ENCODE measurements around the gene TNC. TPM values are rescaled to one million over a fixed set of nuclear protein-coding genes. Genes with fewer than 3 reads are reported as not detected.

TNC gene
- total RNA-seq, 2 experiments from 2014 or later: 0.03 TPM; not detected in 1

DNA sequence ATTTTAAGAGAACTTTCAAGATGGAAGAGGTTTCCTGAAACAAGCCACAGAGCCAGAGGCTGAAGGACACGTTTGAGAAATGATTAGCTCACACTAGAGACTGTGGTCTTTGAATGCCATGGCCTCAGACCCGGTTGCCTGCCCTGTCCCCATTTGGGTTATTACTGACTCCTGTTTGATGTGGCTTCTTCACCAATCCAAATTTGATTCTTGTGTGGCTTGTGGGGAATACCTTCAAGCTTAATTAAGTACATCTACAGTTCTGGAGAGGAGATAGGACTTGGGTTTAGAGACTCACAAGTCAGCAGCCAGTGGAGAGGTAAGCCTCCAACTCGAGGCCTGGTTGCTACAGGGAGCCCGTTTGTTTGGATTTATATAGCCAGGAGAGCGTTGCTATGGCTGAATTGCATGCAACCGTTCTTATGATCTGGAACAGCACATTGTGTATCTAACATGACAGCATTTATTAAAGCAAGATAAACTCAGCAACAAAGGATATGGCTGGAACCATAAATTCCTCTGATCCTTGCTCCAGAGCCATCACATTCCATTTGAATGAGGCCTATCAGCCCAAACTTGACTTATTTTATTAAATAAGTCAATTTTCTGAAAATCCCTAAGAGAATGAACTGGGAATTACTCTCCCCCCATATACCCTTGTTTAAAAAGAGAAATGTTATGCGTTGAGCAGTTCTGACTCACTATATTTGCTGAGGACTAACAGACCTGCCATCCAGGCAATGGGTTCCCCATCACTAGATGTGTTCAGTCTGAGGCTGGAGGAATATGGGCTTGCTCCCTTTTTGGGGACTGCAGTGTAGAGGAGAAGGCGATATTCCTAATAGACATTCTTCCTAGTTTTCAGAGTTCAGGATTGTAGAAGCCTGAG, 99.2 kb downstream of the TNC start:
- no peaks in the 10 kb centered on the region for H3K9me3 Mint-ChIP-seq
- DNase-seq (no peak), ATAC-seq (ENCODE audit: low read depth) (no peak)
- H3K27ac Mint-ChIP-seq: no peak overlapping the region
- H3K4me1 Mint-ChIP-seq: peaks cover 28% of the 10 kb centered on the region
- POLR2A ChIA-PET: no interaction called here
- peaks cover 2% of the 10 kb centered on the region for H3K27me3 Mint-ChIP-seq
- H3K36me3 Mint-ChIP-seq: peaks cover 4% of the 10 kb centered on the region
- no peak overlapping the region for H3K4me3 Mint-ChIP-seq

DNA sequence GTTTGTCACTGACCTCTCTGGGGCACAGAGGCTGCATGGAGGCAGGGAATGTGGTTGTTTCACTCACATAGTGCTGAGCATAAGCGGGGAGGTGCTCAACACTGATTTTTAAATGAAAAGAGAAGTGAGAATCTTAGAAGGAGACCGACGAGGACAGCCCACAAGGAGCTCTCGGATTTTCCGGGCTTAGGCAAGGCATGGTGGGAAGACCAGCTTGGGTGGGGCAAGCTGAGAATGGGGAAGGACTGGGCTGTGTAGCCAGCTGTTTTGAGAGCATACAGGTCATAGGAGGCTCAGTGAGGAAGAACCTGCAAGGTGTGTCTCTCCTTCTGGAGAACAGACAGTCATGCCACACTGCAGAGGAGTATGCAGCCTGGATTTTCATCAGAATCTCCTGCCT, 101.6 kb downstream of the TNC start:
- H3K36me3 Mint-ChIP-seq: peaks cover 9% of the 10 kb centered on the region
- no peak overlapping the region for H3K4me3 Mint-ChIP-seq
- DNase-seq: no peak
- no peaks in the 10 kb centered on the region for H3K9me3 Mint-ChIP-seq
- ATAC-seq (ENCODE audit: low read depth): no peak
- POLR2A ChIA-PET: interaction anchor here (0.9 kb wide), 1 partner anchor 109 kb away, joined by 3 read pairs; no protein-coding TSS in a partner anchor
- peaks cover 2% of the 10 kb centered on the region for H3K27me3 Mint-ChIP-seq
- H3K27ac Mint-ChIP-seq: no peak overlapping the region
- peaks cover 40% of the 10 kb centered on the region for H3K4me1 Mint-ChIP-seq

DNA sequence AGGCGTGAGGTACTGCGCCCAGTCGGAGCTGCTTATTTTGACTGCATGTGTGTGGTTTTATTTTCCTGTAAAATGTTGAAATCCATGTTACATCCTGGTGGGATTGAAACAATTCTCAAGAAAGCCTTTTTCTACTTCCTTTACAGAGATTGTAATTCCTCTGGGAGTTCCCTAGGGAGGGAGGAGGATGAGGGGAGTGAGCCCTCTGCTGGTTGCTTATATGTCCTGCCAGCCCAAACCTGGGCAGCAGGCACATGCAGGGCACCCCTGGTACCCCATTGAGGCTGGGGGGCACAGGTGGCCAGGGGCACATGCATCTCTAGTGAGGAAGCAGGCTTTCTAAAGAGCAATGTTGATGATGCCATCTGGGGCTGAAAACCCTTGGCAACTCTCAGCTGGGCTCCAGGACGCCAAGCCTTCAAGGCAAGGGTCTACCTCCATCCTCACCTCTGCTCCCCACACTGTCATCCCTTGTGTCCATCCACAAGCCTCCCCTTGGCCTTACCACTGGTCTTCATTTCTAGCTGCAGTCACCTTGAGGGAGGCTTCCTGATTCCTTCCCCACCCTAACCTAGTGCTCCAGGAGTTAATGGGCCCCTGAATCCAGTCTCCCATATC, 102.8 kb downstream of the TNC start:
- peaks cover 2% of the 10 kb centered on the region for H3K27me3 Mint-ChIP-seq
- peaks cover 44% of the 10 kb centered on the region for H3K4me1 Mint-ChIP-seq
- ATAC-seq (ENCODE audit: low read depth): no peak
- H3K36me3 Mint-ChIP-seq: peaks cover 11% of the 10 kb centered on the region
- no peak overlapping the region for H3K27ac Mint-ChIP-seq
- H3K4me3 Mint-ChIP-seq: no peak overlapping the region
- no peak for DNase-seq
- POLR2A ChIA-PET: interaction anchor here (1.4 kb wide), 2 partner anchors 296 to 334 kb away, joined by 3 to 10 read pairs; partner anchors contain the start of gene TEX48
- no peaks in the 10 kb centered on the region for H3K9me3 Mint-ChIP-seq

DNA sequence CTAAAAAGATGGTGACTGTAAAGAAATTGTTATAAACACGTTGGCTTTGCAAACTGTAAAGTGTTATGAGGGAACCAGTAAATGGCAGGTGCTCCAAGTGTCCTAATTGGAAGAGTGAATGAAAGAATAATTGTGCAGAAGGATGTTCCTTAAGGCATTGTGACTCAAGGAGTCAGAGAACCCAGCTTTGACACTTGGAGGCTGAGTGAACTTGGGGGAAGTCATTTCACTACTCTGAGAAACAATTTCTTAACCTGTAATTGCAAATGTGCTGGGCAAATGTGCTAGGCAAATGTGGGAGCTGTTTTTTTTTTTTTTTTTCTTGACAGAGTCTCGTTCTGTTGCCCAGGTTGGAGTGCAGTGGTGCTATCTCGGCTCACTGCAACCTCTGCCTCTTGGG, 103.5 kb downstream of the TNC start:
- H3K36me3 Mint-ChIP-seq: peaks cover 11% of the 10 kb centered on the region
- no peaks in the 10 kb centered on the region for H3K9me3 Mint-ChIP-seq
- peaks cover 45% of the 10 kb centered on the region for H3K4me1 Mint-ChIP-seq
- no peak overlapping the region for H3K4me3 Mint-ChIP-seq
- no peak for DNase-seq
- H3K27me3 Mint-ChIP-seq: peaks cover 2% of the 10 kb centered on the region
- POLR2A ChIA-PET: interaction anchor here (1.4 kb wide), 2 partner anchors 295 to 333 kb away, joined by 3 to 10 read pairs; partner anchors contain the start of gene TEX48
- no peak for ATAC-seq (ENCODE audit: low read depth)
- H3K27ac Mint-ChIP-seq: peak overlapping the region; percentile 73

DNA sequence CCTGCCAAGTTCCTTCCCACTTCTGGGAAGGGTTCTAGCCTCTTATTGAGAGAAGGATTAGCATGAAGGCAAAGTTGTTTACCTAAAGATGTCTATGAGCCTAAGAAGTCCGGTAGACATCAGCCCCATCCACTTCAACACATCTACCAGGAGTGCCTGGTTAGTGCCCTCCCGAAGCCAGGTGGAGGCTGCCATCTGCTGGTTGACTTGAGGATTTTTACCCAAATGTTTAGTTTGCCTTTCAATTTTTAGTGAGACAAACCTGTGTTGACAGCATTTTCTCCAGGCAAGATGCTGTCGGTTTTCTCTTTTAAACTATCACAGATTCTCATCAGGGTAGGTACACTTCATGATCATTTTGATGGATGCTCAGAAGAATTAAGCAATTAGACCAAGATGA, 104.0 kb downstream of the TNC start:
- POLR2A ChIA-PET: interaction anchor here (1.4 to 7.0 kb wide), 3 partner anchors 85 to 333 kb away, joined by 3 to 45 read pairs (median 10); partner anchors contain the start of genes TEX48 and TNFSF8
- H3K36me3 Mint-ChIP-seq: peaks cover 11% of the 10 kb centered on the region
- no peaks in the 10 kb centered on the region for H3K9me3 Mint-ChIP-seq
- H3K4me3 Mint-ChIP-seq: peak overlapping the region; percentile 26
- peak; percentile 90 for ATAC-seq (ENCODE audit: low read depth)
- H3K27ac Mint-ChIP-seq: peak overlapping the region; percentile 73
- DNase-seq: peak; percentile 76
- H3K4me1 Mint-ChIP-seq: peaks cover 49% of the 10 kb centered on the region
- peaks cover 2% of the 10 kb centered on the region for H3K27me3 Mint-ChIP-seq

DNA sequence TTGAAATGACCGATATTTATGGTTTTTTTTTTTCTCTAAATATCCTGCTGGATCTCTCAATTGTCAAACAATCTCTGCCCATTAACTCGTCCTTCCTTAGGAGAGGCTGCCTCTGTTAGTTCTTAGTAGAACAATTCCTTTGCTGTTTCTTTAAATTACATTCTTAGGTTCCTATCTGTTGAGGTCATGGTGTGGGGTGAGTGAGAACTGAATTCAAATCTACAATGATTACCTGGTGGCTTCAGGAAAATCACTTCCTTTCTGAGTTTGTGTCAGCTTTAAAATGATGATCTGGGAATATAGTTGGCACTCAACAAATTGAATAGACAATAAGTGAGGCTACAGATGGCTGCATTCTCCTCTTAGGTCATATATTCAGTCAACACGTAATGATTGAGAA, 105.5 kb downstream of the TNC start:
- H3K27me3 Mint-ChIP-seq: peaks cover 2% of the 10 kb centered on the region
- POLR2A ChIA-PET: interaction anchor here (7.0 kb wide), 1 partner anchor 84 kb away, joined by 45 read pairs; the partner anchor contains the start of gene TNFSF8
- H3K4me3 Mint-ChIP-seq: no peak overlapping the region
- no peaks in the 10 kb centered on the region for H3K9me3 Mint-ChIP-seq
- peak overlapping the region; percentile 73 for H3K27ac Mint-ChIP-seq
- no peak for ATAC-seq (ENCODE audit: low read depth)
- peaks cover 11% of the 10 kb centered on the region for H3K36me3 Mint-ChIP-seq
- peaks cover 48% of the 10 kb centered on the region for H3K4me1 Mint-ChIP-seq
- no peak for DNase-seq

DNA sequence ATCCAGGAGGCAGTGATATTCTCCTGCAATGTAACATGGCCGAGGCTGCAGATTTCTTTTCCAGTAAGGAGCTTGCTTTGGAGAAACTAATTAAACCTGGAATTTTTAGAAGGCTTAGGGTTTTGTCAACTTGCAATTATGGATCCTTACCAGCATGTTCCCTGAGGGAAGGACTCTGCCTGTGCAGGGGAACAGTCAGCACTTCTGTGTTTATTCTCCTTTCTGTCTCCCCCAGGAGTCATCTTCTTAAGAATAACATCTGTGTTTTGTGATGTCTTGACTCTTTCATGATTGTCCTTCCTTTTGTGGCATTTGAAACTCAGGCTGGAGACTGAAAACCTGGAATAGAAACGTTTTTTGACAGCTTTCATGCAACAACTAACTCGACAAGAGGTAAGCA, 107.1 kb downstream of the TNC start:
- DNase-seq (no peak), ATAC-seq (ENCODE audit: low read depth) (no peak)
- H3K27me3 Mint-ChIP-seq: no peaks in the 10 kb centered on the region
- no peak overlapping the region for H3K4me3 Mint-ChIP-seq
- H3K4me1 Mint-ChIP-seq: peaks cover 57% of the 10 kb centered on the region
- no peak overlapping the region for H3K27ac Mint-ChIP-seq
- H3K9me3 Mint-ChIP-seq: no peaks in the 10 kb centered on the region
- POLR2A ChIA-PET: interaction anchor here (1.2 to 7.0 kb wide), 2 partner anchors 82 to 100 kb away, joined by 3 to 45 read pairs; partner anchors contain the start of gene TNFSF8
- peaks cover 13% of the 10 kb centered on the region for H3K36me3 Mint-ChIP-seq

DNA sequence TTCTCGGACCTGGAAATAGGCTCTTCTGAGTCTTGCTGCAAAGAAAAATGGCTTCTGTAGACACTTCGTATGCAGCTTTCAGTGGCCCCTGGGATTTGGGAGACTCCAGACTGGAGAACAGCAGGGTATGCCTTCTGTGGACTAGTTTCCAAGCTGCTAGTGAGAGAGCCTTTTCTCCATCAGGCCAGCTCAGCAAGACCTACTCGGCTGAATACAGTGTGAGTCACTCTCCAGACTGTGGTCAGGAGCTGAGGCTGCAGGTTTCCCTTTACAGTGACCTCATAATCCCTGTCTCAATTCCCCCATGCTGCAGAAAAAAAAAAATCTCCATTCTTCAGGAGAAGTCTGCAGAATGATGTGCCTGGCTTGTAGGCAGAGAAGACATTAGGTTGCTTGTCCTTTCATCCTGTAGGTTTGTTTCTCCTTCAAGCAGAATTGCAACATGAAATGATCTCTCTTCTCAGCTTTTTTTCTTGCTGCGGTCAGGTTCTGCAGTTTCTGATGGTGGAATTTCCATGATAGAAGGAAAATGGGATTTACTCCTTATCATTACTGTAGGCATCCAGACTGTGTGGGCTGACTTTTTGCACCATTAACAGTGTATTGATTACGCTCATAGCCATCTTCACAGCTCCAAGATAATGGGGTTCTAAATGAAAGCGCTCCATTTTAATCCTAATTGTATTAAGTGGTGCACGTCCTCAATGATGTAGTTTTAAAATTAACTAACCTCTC, 109.3 kb downstream of the TNC start:
- POLR2A ChIA-PET: interaction anchor here (7.0 kb wide), 1 partner anchor 80 kb away, joined by 45 read pairs; the partner anchor contains the start of gene TNFSF8
- Mint-ChIP-seq H3K27me3 (no peaks in the 10 kb centered on the region), H3K9me3 (no peaks in the 10 kb centered on the region), H3K27ac (no peak overlapping the region), H3K4me3 (no peak overlapping the region), H3K36me3 (peaks cover 14% of the 10 kb centered on the region), H3K4me1 (peaks cover 51% of the 10 kb centered on the region)
- no peak for DNase-seq
- peak; percentile 50 for ATAC-seq (ENCODE audit: low read depth)

DNA sequence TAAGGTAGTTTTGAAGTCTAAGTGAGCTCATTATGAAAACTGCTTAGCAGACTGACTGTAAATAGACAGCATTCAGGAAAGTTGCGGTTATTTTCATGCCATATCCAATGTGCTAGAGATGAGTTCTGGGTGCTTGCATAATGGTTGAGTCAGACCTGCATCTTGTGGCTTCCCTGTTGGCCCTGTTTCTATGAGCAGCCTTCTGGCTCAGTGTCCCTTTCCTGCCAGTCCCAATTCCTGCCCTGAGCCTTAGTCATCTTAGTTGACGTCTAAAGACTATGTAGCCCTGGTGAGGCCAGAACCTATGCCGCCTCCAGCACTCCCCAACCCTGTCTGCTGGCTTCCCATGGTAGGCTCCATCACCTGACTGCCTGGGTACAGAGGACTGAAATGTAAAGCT, 111.3 kb downstream of the TNC start:
- Mint-ChIP-seq H3K27ac (no peak overlapping the region), H3K4me3 (no peak overlapping the region), H3K4me1 (peaks cover 42% of the 10 kb centered on the region), H3K36me3 (peaks cover 14% of the 10 kb centered on the region), H3K27me3 (no peaks in the 10 kb centered on the region), H3K9me3 (no peaks in the 10 kb centered on the region)
- POLR2A ChIA-PET: interaction anchor here (1.4 to 1.7 kb wide), 2 partner anchors 17 to 419 kb away, joined by 3 to 4 read pairs; partner anchors contain the start of gene ATP6V1G1
- DNase-seq (no peak), ATAC-seq (ENCODE audit: low read depth) (no peak)

DNA sequence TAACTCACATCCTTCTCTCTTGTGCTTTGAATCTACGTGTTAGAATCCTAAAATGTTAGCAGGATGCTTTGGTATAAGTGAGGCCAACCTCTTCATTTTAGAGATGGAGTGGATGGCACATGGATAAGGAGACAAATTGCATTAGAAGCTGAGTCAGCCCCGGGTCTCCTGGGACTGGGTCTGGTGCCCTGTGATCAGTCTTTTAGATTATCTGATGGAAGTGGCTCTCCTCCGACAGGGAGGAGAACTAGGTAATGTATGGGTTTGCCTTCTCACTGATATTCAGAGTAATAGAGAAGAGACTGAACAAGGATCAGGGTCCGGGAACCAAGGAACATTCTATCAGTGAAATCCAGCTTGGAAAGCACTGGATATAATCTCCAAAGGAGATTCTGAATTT, 112.6 kb downstream of the TNC start:
- ATAC-seq (ENCODE audit: low read depth) (no peak), DNase-seq (no peak)
- H3K9me3 Mint-ChIP-seq: peaks cover 2% of the 10 kb centered on the region
- POLR2A ChIA-PET: interaction anchor here (1.7 kb wide), 1 partner anchor 418 kb away, joined by 4 read pairs; the partner anchor contains the start of gene ATP6V1G1
- no peak overlapping the region for H3K4me3 Mint-ChIP-seq
- H3K4me1 Mint-ChIP-seq: peaks cover 41% of the 10 kb centered on the region
- H3K36me3 Mint-ChIP-seq: peaks cover 17% of the 10 kb centered on the region
- no peak overlapping the region for H3K27ac Mint-ChIP-seq
- H3K27me3 Mint-ChIP-seq: peaks cover under 1% of the 10 kb centered on the region

DNA sequence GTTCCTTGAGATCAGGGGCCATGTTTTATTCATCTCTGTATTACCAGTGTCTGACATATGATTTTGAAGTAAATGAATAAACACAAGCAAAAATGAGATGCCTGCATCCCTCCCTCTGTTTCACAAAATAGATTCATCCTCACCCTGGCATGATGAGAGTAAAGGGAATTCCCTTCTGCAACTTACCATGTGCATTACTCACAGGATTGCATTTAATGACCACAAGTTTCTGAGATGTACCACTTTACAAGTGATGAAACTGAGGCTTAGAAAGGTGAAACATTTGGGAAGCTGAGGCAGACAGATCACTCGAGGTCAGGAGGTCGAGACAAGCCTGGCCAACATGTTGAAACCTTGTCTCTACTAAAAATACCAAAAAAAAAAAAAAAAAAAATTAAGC, 113.4 kb downstream of the TNC start:
- DNase-seq: no peak
- peaks cover 19% of the 10 kb centered on the region for H3K36me3 Mint-ChIP-seq
- POLR2A ChIA-PET: no interaction called here
- peaks cover 2% of the 10 kb centered on the region for H3K9me3 Mint-ChIP-seq
- H3K27ac Mint-ChIP-seq: no peak overlapping the region
- ATAC-seq (ENCODE audit: low read depth): no peak
- peaks cover 40% of the 10 kb centered on the region for H3K4me1 Mint-ChIP-seq
- no peak overlapping the region for H3K4me3 Mint-ChIP-seq
- H3K27me3 Mint-ChIP-seq: peaks cover 4% of the 10 kb centered on the region

DNA sequence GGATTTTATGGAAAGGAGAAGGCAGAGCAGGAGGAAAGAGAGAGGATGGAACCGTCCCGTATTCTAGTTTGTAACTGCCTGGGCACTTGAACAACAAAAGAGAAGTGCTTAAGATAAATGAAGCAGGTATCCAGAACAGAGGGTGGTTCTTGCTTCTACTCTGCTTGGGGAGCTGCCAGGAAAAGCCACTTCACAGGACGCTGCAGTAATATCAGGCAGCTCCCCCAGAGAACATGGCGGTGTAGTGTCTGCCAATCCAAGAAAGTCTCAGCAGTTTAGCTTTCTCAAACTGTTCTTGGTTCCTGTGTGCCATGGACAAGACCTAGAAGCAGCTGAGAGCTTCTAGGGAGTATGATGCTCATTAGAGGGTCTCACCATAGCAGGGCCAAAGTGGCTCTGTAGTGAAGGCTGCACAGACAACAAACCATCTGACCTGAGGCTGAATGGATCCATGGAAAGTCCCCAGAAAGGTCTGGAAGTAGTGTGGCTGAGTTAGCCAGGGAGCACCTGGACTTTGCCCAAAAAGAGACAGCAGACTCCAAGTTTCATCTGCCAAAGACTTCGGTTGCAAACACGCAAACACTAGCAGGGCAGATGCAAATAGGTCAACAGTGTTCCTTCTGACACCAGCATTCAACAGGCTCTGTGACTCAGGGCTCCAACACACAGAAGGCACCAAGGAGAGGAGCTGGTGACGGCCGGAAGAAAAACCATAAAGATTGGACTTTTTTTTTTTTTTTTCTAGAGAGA, 115.4 kb downstream of the TNC start:
- H3K27me3 Mint-ChIP-seq: peaks cover 5% of the 10 kb centered on the region
- H3K36me3 Mint-ChIP-seq: peaks cover 21% of the 10 kb centered on the region
- POLR2A ChIA-PET: interaction anchor here (1.0 kb wide), 1 partner anchor 13 kb away, joined by 3 read pairs; no protein-coding TSS in a partner anchor
- H3K4me3 Mint-ChIP-seq: no peak overlapping the region
- H3K27ac Mint-ChIP-seq: no peak overlapping the region
- ATAC-seq (ENCODE audit: low read depth) (no peak), DNase-seq (no peak)
- H3K9me3 Mint-ChIP-seq: peaks cover 2% of the 10 kb centered on the region
- peaks cover 27% of the 10 kb centered on the region for H3K4me1 Mint-ChIP-seq
